ENCODE measurements around the gene SLC16A10. TPM values are rescaled to one million over a fixed set of nuclear protein-coding genes. Genes with fewer than 3 reads are reported as not detected.
"Not testable (repeated sequence)": the region's sequence is repeated elsewhere in the genome, so short reads cannot be mapped to it uniquely, and the experiment has no call there.

The SLC16A10 gene
- polyA plus RNA-seq, 1 donor = 34.1 TPM

DNA sequence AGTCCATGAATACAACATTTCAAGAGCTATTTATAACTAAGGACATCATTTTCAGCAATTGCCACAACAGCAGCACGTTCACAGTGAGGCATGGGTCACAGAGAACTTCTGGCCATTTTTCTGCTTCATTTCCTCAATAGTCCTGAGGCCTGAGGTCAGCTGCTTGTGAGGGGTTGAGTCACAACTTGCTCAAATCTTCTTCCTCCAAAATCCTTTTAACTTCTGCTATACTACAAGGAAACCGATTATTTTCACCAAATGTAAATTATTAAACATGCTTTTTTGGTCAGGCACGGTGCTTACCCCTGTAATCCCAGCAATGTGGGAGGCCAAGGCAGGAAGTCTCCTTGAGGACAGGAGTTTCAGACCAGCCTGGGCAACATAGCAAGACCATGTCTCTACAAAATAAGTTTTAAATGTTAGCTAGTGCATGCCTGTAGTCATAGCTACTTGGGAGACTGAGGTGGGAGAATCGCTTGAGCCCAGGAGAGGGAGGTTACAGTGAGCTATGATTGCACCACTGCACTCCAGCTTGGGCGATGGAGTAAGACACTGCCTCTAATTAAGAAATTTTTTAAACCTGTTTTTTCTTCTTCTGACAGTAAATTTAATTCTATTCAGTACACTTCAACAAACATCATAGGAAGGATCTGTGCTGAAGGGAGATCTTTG lies 11.1 kb upstream of the SLC16A10 start:
- no peak for DNase-seq

DNA sequence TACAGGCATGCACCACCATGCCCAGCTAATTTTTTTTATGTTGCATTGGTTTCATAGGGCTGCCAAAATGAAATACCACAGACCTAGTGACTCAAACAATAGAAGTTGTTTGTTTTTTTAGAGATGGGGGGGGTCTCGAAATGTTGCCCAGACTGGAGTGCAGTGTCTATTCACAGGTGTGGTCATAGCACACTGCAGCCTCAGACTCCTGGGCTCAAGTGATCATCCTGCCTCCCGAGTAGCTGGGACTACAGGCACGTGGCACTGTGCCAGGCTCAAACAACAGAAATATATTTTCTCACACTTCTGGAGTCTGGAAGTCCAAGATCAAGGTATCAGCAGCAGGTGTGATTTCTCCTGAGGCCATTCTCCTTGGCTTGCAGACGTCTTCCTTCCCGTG lies 6.6 kb upstream of the SLC16A10 start:
- DNase-seq = no peak

DNA sequence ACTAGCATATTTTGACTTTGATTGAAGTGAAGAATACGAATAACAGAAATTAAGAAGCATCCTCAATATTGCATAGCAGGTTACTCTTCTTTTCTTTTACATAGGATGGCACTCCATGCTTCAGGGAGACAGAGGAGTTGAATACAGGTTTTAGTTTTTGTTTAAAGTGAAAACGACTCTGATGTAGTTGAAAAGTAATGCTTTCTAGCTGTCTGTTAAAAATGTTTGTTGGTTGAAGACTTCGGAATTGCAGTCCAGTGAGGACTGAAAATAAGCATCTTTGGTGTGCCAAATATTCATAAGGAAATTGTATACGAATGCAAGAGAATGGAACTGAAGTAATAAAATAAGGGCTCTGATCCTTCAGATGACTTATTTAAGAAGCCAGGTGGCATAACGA lies 618 bp upstream of the SLC16A10 start:
- no peak for DNase-seq

DNA sequence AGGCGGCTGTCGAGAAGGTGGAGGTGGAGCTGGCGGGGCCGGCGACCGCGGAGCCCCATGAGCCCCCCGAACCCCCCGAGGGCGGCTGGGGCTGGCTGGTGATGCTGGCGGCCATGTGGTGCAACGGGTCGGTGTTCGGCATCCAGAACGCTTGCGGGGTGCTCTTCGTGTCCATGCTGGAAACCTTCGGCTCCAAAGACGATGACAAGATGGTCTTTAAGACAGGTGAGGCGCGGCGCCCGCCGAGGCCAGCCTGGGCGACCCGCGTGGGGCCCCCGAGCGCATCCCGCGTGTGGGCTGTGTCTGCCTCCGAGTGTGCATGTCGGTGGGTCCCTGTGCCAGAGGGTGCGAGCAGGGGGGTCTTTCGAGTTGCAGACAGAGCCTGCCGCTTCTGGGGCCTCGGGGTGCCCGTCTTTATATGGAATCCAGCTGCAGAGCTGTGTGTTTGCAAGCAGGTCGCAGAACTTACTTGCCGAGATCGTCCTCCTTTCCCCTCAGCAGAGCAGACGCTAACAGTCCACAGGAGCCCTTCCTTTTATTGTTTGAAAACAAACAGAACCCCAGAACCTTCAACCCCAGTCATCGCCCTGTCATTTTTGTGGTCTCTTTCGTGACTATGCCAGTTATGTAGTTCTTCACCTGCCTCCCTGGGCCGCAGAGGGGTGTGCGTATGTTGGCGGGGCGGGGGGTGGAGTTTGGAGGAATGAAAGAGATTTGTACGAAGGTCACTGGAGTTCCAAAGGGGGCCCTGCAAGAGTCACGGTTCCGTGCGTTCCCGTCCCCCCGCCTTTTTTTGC lies 766 bp downstream of the SLC16A10 start:
- DNase-seq = peak; percentile 26

DNA sequence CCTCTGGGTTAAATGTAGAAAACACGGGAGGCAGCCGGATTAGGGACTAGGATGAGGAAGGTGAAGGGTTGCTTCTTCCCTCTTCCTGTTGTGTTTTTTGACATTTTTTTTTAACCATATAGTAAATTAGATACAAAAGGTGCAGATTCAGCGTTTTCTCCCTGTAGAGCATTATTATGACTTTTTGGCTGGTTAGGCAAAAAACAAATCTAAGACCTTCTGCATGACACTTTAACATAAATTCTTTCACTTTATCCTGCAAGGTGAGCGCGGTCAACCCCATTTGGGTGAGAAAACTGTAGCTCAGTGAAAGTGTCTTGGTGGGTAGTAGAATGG lies 1.3 kb downstream of the SLC16A10 start:
- no peak for DNase-seq

DNA sequence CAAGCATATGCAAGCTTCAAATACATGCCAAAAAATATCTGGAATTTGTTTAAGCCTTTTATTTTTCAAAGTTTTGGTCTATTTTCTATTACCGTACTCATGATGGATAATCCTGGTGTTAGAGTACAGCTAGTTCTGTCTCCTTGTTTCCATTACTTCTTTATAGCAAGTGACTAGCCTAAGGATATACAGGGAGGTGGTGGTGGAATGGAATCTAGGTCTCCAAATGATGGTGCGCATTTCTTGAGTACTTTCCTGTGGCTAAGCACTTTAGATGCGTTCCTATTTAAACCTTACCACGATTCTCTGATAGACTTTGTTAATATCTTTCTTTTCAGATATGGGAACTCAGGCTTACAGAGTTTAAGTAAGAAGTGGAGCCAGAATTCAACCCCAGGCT lies 3.5 kb downstream of the SLC16A10 start:
- no peak for DNase-seq

DNA sequence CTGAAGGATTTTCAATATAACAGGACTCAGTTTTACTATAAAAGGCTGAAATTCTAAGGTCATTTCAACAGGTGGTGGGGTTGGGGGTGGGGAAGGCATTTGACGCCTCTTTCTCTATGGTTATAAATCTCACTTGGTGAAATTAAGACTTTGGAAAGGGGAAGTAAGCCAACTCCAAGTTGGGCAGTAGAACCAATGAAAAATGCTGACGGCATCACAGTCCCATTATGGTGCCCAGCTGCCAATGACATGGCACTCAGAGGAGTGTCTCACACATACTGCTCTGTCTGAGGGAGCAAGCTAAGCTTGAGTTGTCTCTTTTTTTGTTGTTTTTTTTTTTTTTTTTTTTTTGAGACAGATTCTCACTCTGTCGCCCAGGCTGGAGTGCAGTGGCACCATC lies 4.7 kb downstream of the SLC16A10 start:
- no peak for DNase-seq

DNA sequence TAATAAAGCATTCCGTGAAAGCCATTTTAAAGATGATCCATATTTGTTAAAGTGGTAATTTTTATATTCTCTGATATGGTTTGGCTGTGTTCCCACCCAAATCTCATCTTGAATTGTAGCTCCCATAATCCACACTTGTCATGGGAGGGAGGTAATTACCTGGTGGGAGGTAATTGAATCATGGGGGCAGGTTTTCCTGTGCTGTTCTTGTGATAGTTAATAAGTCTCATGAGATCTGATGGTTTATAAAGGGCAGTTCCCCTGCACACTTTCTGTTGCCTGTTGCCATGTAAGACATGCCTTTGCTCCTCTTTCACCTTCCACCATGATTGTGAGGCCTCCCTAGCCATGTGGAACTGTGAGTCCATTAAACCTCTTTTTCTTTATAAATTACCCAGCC lies 8.2 kb downstream of the SLC16A10 start:
- not testable (repeated sequence) for DNase-seq

DNA sequence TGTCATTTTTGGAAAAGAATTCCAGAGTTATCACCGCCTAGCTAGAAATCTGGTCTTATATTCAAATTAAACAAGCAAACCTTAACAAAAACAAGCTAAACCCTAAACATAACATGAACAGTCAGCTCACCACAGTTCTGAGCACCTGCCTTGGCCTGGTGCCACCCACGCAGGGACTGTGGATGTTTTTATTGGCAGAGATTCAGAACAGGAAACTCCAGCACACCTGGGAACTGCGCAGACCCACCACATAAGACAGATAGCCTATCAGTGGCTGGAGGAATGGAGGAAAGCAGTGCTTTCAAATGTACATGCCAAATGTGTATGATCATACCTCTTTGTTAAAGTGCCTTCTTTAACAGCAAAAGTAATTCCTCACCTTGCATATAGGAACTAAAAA lies 8.9 kb downstream of the SLC16A10 start:
- DNase-seq = no peak

DNA sequence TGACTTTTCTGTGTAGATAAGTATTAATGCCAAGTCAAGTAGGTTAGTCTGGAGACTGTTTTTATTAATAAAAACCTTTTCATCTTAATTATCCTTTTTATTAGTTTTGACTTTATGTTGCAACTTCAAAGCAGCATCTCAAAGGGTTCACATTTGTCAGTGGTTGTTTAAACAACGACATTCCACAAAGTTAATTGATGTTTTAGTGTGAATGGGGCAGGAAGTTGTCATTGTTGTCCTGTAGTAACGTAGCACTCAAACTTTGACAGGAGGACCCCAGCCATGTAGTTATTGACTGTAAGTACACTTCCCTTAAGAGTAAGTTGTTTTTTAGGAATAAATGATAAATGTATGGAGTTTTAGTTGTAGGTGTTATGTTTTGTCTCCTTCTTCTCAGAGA lies 11.3 kb downstream of the SLC16A10 start:
- no peak for DNase-seq

DNA sequence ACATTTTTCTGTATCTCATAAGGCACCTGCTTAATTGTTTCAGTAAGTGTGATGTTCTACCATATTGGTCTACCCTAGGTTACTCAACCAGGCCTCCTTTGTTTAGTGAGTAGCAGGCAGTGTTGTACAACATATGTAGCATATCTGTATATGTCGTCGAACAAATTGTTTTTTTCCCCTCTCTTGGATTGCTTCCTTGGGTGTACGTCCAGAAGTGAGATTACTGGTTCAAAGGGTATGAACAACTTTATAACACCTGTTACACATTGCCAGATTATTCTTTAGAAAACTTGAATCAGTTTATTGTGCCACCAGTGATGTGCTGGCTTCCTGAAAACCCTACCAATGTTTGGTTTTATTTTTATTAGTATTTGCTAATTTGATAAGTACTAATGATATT lies 14.7 kb downstream of the SLC16A10 start:
- no peak for DNase-seq

DNA sequence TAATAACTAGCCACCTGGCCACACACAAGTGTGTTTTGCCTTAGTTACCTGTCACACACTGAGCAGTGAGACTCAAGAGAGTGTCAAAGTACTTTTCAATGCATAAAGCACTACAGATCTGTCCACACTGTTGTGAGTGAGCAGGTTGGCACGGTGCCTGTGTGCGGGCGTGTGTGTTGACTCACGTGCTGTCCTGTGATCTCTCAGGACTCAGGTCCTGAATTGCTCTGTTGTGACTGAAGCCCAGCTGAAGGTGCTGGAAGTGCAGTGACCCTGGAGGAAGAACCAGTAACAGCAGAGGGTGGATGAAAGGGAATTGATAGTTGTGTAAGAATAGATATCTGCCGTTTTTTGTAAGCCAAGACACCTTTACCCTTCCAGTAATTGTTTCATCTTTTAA lies 18.3 kb downstream of the SLC16A10 start:
- DNase-seq = no peak

DNA sequence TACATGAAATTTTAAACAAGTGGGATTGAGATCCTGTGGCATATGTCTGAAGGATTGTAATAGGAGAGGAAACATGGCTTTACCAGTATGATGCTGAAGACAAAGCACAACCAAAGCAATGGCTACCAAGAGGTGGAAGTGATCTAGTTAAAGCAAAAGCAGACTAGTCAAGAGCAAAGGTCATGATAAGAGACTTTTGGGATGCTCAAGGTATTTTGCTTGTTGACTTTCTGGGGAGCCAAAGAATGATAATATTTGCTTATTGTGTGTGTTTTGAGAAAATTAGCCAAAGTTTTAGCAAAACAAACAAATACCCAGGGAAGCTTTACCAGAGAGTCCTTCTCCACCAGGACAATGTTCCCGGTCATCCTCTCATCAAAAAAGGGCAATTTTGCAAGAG lies 20.3 kb downstream of the SLC16A10 start:
- no peak for DNase-seq

DNA sequence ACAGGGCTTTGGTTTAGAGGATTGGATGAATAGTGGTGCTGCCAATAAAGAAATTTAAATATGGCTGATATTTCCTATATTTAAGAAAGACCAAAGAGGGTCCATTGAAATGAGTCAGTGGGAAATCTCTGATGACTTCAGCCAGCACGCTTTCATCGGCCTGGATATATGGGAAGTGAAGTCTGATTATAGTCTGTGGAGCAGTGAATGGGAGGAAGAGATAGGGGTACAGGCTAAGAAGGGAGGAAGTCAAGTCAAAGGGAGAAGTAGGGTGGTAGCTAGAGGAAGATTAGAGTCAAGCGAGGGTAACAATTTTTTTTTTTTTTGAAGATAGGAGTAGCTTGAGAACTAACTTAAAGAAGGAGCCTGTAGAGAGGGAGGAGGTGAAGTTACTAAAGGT lies 22.7 kb downstream of the SLC16A10 start:
- DNase-seq = no peak

DNA sequence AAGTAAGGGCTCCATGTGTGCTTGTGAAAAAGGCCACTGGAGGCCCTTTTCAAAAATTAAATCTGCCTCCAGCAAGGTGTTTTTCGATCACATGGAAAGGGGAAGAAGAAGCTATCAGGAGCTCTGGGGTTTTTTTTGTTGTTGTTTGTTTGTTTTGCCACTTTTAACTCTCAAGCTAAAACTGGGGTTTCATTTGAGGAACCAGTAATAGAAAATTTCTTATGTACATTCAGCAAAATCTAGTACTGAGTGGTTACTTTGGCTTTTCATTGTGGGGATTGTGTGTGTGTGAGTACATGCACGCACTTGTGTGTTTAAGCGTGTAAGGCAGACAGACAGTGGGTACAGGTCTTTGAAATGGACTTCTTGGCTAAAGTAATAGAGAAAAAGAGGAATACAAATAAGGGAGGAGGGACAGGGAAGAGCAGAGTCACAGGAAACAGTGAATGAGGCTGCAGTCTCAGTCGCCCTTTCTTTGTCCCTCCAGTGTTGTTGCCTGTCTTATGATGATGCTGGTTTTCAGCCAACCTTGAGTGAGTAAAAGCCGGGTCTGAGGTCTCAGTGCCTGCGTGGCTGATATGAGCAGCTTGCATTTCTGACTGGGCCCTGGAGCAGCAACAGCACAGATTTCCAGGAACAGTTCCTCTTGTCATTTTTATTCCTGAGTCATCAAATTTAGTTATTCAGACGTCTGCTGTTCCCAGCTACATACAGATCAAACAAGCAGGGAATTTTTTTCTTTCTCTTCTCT lies 26.2 kb downstream of the SLC16A10 start:
- no peak for DNase-seq

DNA sequence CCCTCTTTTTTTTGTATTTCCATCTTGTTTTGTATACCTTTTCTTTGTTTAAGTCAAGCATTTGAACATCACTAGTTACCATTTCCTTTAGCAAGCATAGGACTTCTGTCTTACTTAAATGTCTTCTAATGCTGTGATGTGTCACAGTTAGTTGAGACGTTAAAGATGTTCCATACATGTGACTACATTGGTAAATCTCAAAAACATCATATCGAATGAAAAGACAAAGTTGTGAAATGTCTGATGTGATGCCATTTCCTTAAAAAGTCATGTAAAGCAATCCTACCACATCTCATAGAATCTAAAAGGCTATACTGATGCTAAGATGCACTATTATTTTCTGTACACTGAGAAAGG lies 26.8 kb downstream of the SLC16A10 start:
- DNase-seq = no peak

DNA sequence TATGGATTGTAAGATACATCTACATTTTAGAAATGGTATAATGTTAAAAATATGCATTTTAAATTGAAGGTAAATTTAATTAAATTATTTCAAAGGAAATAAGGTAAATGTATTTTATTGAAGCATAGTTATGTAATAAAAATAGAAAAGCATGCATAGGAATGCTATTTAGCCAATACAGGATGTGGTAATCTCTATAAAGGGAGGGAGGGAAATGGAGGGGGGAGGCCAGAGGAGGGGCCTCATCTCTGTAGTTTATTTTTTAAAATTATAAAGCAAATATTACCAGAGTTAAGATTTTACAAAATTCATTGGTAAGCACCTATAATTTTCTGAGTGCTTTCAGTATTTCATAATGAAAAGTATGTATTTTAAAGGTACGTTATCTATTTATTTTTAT lies 27.2 kb downstream of the SLC16A10 start:
- DNase-seq = no peak

DNA sequence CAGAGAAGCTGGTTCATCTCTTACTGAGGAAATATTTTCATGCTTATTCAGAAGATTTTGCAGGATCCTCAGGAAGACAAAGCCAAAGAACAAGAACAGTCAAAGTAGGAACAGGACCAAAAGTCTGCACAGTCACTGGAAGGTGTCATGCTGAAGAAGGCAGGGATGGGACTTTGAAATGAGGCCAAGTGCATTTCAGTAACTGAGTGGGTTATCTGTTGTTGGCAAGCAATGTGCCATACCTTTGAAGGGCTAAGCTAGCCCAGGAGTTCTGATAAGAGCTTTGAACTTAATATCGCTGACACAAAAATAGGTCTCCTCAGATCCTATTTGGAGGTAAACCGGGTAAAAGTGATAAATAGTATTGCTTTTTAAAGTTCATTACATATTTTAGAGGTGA lies 31.5 kb downstream of the SLC16A10 start:
- no peak for DNase-seq

DNA sequence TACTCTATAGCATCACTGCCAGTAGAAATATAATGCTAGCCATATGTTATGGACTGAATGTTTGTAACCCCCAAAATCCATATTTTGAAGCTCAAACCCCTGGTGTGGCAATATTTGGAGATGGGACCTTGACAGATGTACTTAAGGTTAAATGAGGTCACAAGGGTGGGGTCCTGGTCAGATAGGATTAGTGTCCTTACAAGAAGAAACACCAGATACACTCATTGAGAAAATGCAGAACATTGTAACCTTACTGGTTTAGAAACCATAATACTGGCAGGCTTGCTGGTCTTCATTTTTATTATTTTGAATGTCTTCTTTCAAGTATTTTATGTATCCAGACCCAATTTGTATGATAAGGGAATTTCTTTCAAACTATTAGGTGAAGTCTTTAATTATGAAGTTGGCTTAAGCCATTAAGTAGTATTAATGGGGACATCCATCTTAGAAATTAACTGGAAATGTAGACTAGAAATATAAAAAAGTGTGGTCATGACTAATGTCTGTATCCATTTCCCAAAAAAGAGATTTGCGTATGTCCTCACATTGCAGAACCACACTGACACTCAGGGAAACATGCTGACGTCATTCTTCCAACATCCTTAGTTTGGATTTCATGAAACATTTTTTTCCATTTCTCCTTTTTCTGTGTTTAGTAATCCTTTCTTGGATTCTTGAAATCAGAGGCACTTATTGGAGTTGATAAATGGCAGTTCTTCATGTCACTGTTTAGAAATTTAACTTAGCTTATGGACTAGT lies 32.4 kb downstream of the SLC16A10 start:
- DNase-seq = no peak

DNA sequence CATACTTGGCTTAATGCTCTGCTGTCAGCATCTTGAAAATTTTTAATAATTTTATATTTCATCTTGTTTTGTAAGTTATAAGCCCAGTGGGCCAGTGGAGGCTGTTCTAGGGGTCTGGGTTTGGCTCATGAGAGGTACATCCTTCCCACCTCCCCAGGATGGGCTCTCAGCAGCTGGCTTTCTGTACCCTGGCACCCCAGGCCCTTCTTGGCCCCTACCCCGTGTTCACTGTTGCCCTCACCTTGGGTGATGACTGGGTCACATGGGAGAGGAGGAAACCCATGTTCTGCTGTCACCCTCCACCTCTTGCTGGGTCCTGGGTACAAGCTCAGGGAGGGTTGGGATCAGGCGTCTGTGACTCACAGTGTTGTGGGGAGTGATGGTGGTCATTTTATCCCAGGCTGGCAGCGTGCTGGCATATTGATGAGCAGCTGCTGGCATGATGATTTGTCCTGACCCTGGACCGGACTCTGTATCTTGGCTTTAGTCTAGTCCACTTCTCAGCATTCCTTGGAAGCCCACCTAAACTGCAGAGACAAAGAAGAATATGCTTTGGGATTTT lies 34.6 kb downstream of the SLC16A10 start:
- DNase-seq = no peak

DNA sequence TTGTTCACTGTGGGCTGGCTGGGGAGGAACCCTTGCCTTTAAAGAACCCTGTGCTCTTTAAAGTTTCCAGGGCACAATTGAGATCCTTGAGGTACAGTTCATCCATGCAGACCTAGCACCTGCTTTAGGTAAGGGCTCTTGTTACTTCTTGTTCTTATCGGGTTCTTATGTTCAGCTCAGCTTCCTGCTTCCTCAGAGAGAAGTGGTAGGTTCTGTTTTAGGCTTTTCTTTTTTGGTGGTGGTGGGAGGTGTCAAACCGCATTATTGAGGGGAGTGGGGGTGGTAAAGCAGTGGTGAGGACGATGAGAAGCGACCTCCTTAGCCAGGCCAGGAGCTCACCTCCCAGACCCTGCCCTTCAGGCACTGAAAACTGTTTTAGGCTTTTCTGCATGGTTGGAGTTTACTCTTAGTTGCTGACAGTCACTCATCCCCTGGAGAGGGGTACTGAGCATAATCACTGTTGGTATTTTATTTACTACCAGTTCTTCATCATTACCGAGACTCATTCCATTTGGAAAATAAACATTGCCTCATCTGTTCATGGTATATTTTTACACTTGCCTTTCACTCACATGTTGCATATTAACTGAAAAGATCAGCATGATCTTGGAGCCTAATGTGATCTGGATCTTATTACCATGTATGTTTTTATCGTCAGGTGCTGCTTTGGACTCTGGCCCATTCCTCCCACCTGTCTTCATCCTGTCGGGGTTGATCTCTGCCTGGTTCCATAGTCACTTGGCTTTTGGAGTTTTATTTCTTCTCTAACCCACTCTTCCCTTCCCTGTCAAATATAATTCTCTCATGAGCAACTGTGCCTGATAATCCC lies 35.4 kb downstream of the SLC16A10 start:
- DNase-seq = no peak
